ENCODE data around the gene KRT6B. TPM values are rescaled to one million over a fixed set of nuclear protein-coding genes. Genes with fewer than 3 reads are reported as not detected.

Gene KRT6B
- total RNA-seq, 1 donor from 2014 or later = not detected

- no peak overlapping the region for H3K4me3 Mint-ChIP-seq
- peaks cover 2% of the 10 kb centered on the region for H3K9me3 Mint-ChIP-seq
- no peak overlapping the region for H3K27ac Mint-ChIP-seq
- POLR2A ChIA-PET = no interaction called here
- no peaks in the 10 kb centered on the region for H3K36me3 Mint-ChIP-seq (ENCODE audit: low read depth)
- TF ChIP-seq, protein P1, sequence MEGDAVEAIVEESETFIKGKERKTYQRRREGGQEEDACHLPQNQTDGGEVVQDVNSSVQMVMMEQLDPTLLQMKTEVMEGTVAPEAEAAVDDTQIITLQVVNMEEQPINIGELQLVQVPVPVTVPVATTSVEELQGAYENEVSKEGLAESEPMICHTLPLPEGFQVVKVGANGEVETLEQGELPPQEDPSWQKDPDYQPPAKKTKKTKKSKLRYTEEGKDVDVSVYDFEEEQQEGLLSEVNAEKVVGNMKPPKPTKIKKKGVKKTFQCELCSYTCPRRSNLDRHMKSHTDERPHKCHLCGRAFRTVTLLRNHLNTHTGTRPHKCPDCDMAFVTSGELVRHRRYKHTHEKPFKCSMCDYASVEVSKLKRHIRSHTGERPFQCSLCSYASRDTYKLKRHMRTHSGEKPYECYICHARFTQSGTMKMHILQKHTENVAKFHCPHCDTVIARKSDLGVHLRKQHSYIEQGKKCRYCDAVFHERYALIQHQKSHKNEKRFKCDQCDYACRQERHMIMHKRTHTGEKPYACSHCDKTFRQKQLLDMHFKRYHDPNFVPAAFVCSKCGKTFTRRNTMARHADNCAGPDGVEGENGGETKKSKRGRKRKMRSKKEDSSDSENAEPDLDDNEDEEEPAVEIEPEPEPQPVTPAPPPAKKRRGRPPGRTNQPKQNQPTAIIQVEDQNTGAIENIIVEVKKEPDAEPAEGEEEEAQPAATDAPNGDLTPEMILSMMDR (IDR thresholded peaks at IDR 0.05) = no peak
- ATAC-seq (ENCODE audit: low read depth) = no peak
- CTCF ChIA-PET = no interaction called here
- peaks cover 2% of the 10 kb centered on the region for H3K4me1 Mint-ChIP-seq
- no peak for DNase-seq
- intact Hi-C loops (cut with micrococcal nuclease) = no loop called here
- peaks cover 12% of the 10 kb centered on the region for H3K27me3 Mint-ChIP-seq
Measured at GRCh38 chr12:52497975-52498374, 46.0 kb upstream of the KRT6B start.

- intact Hi-C loops (cut with micrococcal nuclease) = no loop called here
- no peak for ATAC-seq (ENCODE audit: low read depth)
- Mint-ChIP-seq H3K4me1 (peaks cover 2% of the 10 kb centered on the region), H3K9me3 (peaks cover 2% of the 10 kb centered on the region), H3K36me3 (ENCODE audit: low read depth) (no peaks in the 10 kb centered on the region), H3K27ac (no peak overlapping the region), H3K4me3 (no peak overlapping the region), H3K27me3 (peaks cover 10% of the 10 kb centered on the region)
- ChIA-PET POLR2A (no interaction called here), CTCF (no interaction called here)
- no peak for DNase-seq
- TF ChIP-seq, protein P1 (IDR thresholded peaks at IDR 0.05) = no peak
Measured at GRCh38 chr12:52496590-52497071, 44.7 kb upstream of the KRT6B start.

DNA sequence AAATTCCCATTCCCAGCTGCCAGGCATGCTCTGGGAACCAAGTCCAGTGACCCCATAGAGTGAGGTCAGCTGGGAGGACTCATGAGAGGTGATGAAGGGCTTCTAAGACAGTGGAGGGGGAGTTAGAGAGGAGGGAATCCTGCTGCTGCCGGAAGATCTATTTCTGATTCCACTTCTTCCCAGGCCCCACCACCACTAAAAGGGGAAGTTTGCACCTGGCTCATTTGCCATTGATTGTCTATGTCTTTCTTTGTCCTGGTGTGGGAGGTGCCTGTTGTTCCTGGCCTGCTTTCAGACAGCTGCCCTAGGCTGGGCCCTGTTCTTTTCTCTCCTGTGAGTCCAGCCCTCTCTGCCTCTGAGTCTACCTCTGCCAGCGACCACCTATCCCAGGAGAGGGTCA is 44.1 kb upstream of the KRT6B start:
- intact Hi-C loops (cut with micrococcal nuclease) = no loop called here
- Mint-ChIP-seq H3K9me3 (peaks cover 2% of the 10 kb centered on the region), H3K36me3 (ENCODE audit: low read depth) (no peaks in the 10 kb centered on the region), H3K4me1 (peaks cover 2% of the 10 kb centered on the region), H3K4me3 (no peak overlapping the region), H3K27me3 (peaks cover 13% of the 10 kb centered on the region), H3K27ac (no peak overlapping the region)
- DNase-seq (no peak), ATAC-seq (ENCODE audit: low read depth) (no peak)
- ChIA-PET POLR2A (no interaction called here), CTCF (no interaction called here)
- TF ChIP-seq, protein P1 (IDR thresholded peaks at IDR 0.05) = no peak

GRCh38 chr12:52495389-52495788 is 43.4 kb upstream of the KRT6B start:
- Mint-ChIP-seq H3K4me3 (no peak overlapping the region), H3K4me1 (peaks cover 2% of the 10 kb centered on the region), H3K27ac (no peak overlapping the region), H3K36me3 (ENCODE audit: low read depth) (no peaks in the 10 kb centered on the region), H3K9me3 (no peaks in the 10 kb centered on the region), H3K27me3 (peaks cover 14% of the 10 kb centered on the region)
- no peak for DNase-seq
- ATAC-seq (ENCODE audit: low read depth) = no peak
- intact Hi-C loops (cut with micrococcal nuclease) = no loop called here
- CTCF ChIA-PET = no interaction called here
- POLR2A ChIA-PET = no interaction called here
- TF ChIP-seq, protein P1 (IDR thresholded peaks at IDR 0.05) = no peak

DNA sequence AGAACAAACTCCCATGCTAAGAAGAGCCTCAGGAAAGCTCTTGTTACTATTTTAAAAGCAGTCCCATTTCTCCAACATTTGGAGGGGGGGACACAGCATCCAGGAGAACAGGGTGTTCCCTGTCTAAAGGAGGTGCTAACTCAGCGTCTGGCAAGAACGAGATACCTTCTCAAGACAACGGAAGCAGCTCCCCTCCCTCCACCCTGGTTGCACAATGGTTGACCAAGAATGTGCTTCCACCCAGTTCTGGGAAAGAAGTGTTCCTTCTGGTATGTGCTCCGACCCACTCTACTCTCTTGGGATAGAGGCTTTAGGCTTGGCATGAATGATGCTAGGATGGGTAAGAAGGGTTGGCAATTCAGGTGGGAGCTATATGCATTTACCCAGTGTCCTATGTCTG is 42.6 kb upstream of the KRT6B start:
- intact Hi-C loops (cut with micrococcal nuclease) = no loop called here
- ATAC-seq (ENCODE audit: low read depth) = no peak
- no peak for DNase-seq
- Mint-ChIP-seq H3K4me3 (no peak overlapping the region), H3K9me3 (no peaks in the 10 kb centered on the region), H3K36me3 (ENCODE audit: low read depth) (no peaks in the 10 kb centered on the region), H3K27me3 (peaks cover 14% of the 10 kb centered on the region), H3K4me1 (peaks cover 2% of the 10 kb centered on the region), H3K27ac (no peak overlapping the region)
- TF ChIP-seq, protein P1 (IDR thresholded peaks at IDR 0.05) = no peak
- POLR2A ChIA-PET = no interaction called here
- CTCF ChIA-PET = no interaction called here
